OCI-LY3 (cell line): Measurements from ENCODE around the gene PPARG.

Experiments
- EZH2phosphoT487 ChIP-seq: fragments of 200-600 bp; shearing (Covaris generic); IDR thresholded peaks from 2 replicates; pipeline ENCODE4 v1.6.1; 2018; ENCODE audit warnings: antibody characterized with exemption, mixed run types, low read depth
- TF ChIP-seq, protein P1 (sequence below): fragments of 200-600, 300-600 bp; sonication (generic); IDR thresholded peaks from 2 replicates; pipeline ENCODE4 v1.5.1; 2014; ENCODE audit warnings: antibody characterized with exemption, low read length, low read depth

DNA sequence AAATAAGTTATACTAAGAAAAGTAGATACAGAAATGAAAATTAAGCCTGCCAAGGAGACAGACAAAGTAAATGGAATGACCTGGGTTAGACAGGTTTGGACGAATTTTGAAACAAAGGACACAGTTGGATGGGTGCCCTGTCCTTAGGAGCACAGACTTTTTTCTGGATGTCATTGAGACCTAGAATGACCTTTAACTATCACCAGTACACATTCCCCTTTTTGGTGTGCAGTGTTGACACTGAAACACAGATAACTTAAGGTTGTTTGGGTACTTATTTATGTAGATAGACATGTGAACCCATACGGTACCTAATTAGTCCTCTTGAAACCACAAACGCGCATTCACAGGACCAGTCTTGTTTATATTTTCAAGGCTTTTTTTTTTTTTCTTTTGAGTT, 86.7 kb downstream of the PPARG start:
- TF ChIP-seq, protein P1, sequence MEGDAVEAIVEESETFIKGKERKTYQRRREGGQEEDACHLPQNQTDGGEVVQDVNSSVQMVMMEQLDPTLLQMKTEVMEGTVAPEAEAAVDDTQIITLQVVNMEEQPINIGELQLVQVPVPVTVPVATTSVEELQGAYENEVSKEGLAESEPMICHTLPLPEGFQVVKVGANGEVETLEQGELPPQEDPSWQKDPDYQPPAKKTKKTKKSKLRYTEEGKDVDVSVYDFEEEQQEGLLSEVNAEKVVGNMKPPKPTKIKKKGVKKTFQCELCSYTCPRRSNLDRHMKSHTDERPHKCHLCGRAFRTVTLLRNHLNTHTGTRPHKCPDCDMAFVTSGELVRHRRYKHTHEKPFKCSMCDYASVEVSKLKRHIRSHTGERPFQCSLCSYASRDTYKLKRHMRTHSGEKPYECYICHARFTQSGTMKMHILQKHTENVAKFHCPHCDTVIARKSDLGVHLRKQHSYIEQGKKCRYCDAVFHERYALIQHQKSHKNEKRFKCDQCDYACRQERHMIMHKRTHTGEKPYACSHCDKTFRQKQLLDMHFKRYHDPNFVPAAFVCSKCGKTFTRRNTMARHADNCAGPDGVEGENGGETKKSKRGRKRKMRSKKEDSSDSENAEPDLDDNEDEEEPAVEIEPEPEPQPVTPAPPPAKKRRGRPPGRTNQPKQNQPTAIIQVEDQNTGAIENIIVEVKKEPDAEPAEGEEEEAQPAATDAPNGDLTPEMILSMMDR = no peak
- TF ChIP-seq EZH2phosphoT487 = no peak
